Loucy (cell line): ENCODE data around the gene AMER2.

Source experiments
- H2AFZ ChIP-seq: fragments of 200-600 bp; sonication (generic); 2 replicates; pipeline ENCODE4 v1.6.0; 2016; ENCODE audit warnings: antibody characterized with exemption, mild to moderate bottlenecking, low read length, moderate library complexity
- H3F3A ChIP-seq: fragments of 200-600 bp; 2 replicates; pipeline ENCODE4 v1.6.0; 2016; ENCODE audit warnings: antibody characterized with exemption, low read depth, mild to moderate bottlenecking
- H3K27me3 ChIP-seq: fragments of 200-600 bp; sonication (generic); 2 replicates; pipeline ENCODE4 v1.6.1; 2014; ENCODE audit warnings: low read length, mild to moderate bottlenecking; ENCODE audit not compliant: insufficient read depth, poor library complexity, severe bottlenecking
- H3K36me3 ChIP-seq: fragments of 200-600 bp; sonication (generic); 2 replicates; pipeline ENCODE4 v1.6.1; 2016; ENCODE audit warnings: low read length; ENCODE audit not compliant: insufficient read depth
- H3K4me1 ChIP-seq: fragments of 200-600 bp; sonication (generic); 2 replicates; pipeline ENCODE4 v1.5.1; 2014; ENCODE audit warnings: low read length, mild to moderate bottlenecking; ENCODE audit not compliant: insufficient read depth, poor library complexity, severe bottlenecking
- H3K4me2 ChIP-seq: fragments of 200-600 bp; sonication (generic); 2 replicates; pipeline ENCODE4 v1.6.0; 2014; ENCODE audit warnings: antibody characterized with exemption, low read length, low read depth, mild to moderate bottlenecking; ENCODE audit not compliant: poor library complexity, severe bottlenecking
- H3K4me3 ChIP-seq: fragments of 200-600 bp; sonication (generic); 2 replicates; pipeline ENCODE4 v1.5.1; 2014; ENCODE audit warnings: low read length, mild to moderate bottlenecking, mixed read lengths; ENCODE audit not compliant: poor library complexity, severe bottlenecking
- H3K79me2 ChIP-seq: fragments of 200-600 bp; sonication (generic); 2 replicates; pipeline ENCODE4 v1.6.1; 2014; ENCODE audit warnings: low read length; ENCODE audit not compliant: insufficient read depth
- H3K9ac ChIP-seq: fragments of 200-600 bp; sonication (generic); 2 replicates; pipeline ENCODE4 v1.6.0; 2014; ENCODE audit warnings: mild to moderate bottlenecking, low read depth, low read length, moderate library complexity; ENCODE audit not compliant: poor library complexity, severe bottlenecking
- H3K9me2 ChIP-seq: fragments of 200-600 bp; sonication (generic); replicated peaks from 2 replicates; pipeline ENCODE4 v1.6.1; 2016; ENCODE audit warnings: low read depth, low read length, mixed read lengths
- H3K9me3 ChIP-seq: fragments of 200-600 bp; sonication (generic); 2 replicates; pipeline ENCODE4 v1.6.1; 2014; ENCODE audit warnings: mild to moderate bottlenecking, antibody characterized with exemption, low read length, low read depth; ENCODE audit not compliant: insufficient read depth
- H4K20me1 ChIP-seq: fragments of 200-600 bp; sonication (generic); 2 replicates; pipeline ENCODE4 v1.6.0; 2014; ENCODE audit warnings: antibody characterized with exemption, low read length, mild to moderate bottlenecking; ENCODE audit not compliant: insufficient read depth, poor library complexity, severe bottlenecking
- CTCF ChIP-seq: fragments of 200-600 bp; sonication (generic); conservative IDR thresholded peaks from 2 replicates; pipeline ENCODE4 v1.5.1; 2014; ENCODE audit warnings: mild to moderate bottlenecking, antibody characterized with exemption, low read length
- EZH2phosphoT487 ChIP-seq: fragments of 200-600 bp; IDR thresholded peaks from 2 replicates; pipeline ENCODE4 v1.6.1; 2018; ENCODE audit warnings: antibody characterized with exemption, mild to moderate bottlenecking, moderate library complexity, borderline replicate concordance

AMER2 gene

GRCh38 chr13:25151626-25152195, 20.4 kb downstream of the AMER2 start:
- Histone ChIP-seq H3K27me3 (peaks cover 8% of the 10 kb centered on the region), H3K4me1 (no peaks in the 10 kb centered on the region), H3K4me3 (no peak overlapping the region), H3K9me2 (no peaks in the 10 kb centered on the region), H3K4me2 (no peak overlapping the region), H3K9me3 (no peaks in the 10 kb centered on the region), H2AFZ (no peak overlapping the region), H3K36me3 (no peaks in the 10 kb centered on the region), H3K79me2 (no peaks in the 10 kb centered on the region), H4K20me1 (no peaks in the 10 kb centered on the region), H3F3A (no peaks in the 10 kb centered on the region), H3K9ac (no peak overlapping the region)
- TF ChIP-seq CTCF (no peak), EZH2phosphoT487 (no peak)

- TF ChIP-seq CTCF, result no peak
- peaks cover 8% of the 10 kb centered on the region for H3K27me3 ChIP-seq
These were observed 22.4 kb downstream of the AMER2 start for GRCh38 chr13:25149711-25150110.

GRCh38 chr13:25148402-25148771, 23.7 kb downstream of the AMER2 start:
- Histone ChIP-seq H3K9me2 (no peaks in the 10 kb centered on the region), H3K4me3 (no peak overlapping the region), H3K27me3 (peaks cover 8% of the 10 kb centered on the region), H4K20me1 (no peaks in the 10 kb centered on the region), H3K79me2 (no peaks in the 10 kb centered on the region), H3F3A (no peaks in the 10 kb centered on the region), H3K9ac (no peak overlapping the region), H3K9me3 (no peaks in the 10 kb centered on the region), H3K4me1 (no peaks in the 10 kb centered on the region), H2AFZ (no peak overlapping the region), H3K36me3 (no peaks in the 10 kb centered on the region), H3K4me2 (no peak overlapping the region)
- TF ChIP-seq CTCF (no peak), EZH2phosphoT487 (no peak)

More at GRCh38 chr13:25149711-25150110, 22.4 kb downstream of the AMER2 start:
- Histone ChIP-seq H3K79me2 (no peaks in the 10 kb centered on the region), H4K20me1 (no peaks in the 10 kb centered on the region), H3F3A (no peaks in the 10 kb centered on the region), H3K36me3 (no peaks in the 10 kb centered on the region), H3K4me1 (no peaks in the 10 kb centered on the region), H3K4me3 (no peak overlapping the region), H3K9me3 (no peaks in the 10 kb centered on the region), H3K4me2 (no peak overlapping the region), H3K9ac (no peak overlapping the region), H3K9me2 (no peaks in the 10 kb centered on the region), H2AFZ (no peak overlapping the region)
